Upper lobe of right lung (tissue), 1 donor: ENCODE results near the gene TNS1. TPM values are rescaled to one million over a fixed set of nuclear protein-coding genes. Genes with fewer than 3 reads are reported as not detected.

Source experiments
- ATAC-seq: fragments of 200-7000 bp; cut with Tn5 transposase; one replicate; pipeline ENCODE4 v1.9.1; 2020; ENCODE audit warnings: mild to moderate bottlenecking, moderate library complexity
- DNase-seq: peaks from one replicate; pipeline ENCODE4 v3.0.0-alpha.2; 2020
- H3K27ac ChIP-seq: fragments of 200-600 bp; one replicate; pipeline ENCODE4 v1.8.0; 2022
- H3K27me3 ChIP-seq: fragments of 200-600 bp; one replicate; pipeline ENCODE4 v1.8.0; 2022; ENCODE audit warnings: mild to moderate bottlenecking
- H3K36me3 ChIP-seq: fragments of 200-600 bp; one replicate; pipeline ENCODE4 v1.8.0; 2022
- H3K4me1 ChIP-seq: fragments of 200-600 bp; one replicate; pipeline ENCODE4 v1.8.0; 2022
- H3K4me3 ChIP-seq: fragments of 200-600 bp; one replicate; pipeline ENCODE4 v1.8.0; 2022; ENCODE audit warnings: mild to moderate bottlenecking
- H3K9me3 ChIP-seq: fragments of 200-600 bp; one replicate; pipeline ENCODE4 v1.8.0; 2022
- intact Hi-C: fragments of 100-400 bp; cut with DNase I; formaldehyde crosslinking; loops from one replicate; pipeline ENCODE4 v1.11.0; 2022
- total RNA-seq: library from RNA; stranded (reverse); fragmentation: NEBNext Ultra II Directional; extraction: Animal tissue kit (Norgen Biotek cat#: 25700); gene quantifications from one replicate; pipeline ENCODE4 v1.2.1, GENCODE V29; 2021
- TF ChIP-seq, protein P1 (sequence below): fragments of 200-600 bp; IDR thresholded peaks from one replicate; pipeline ENCODE4 v1.8.0; 2022; ENCODE audit warnings: antibody characterized with exemption
- donor health status: DM: no; HTN: yes; CAD: no; lungs with severe emphysema.

The TNS1 gene
- total RNA-seq, 1 donor from 2014 or later = 669 TPM

DNA sequence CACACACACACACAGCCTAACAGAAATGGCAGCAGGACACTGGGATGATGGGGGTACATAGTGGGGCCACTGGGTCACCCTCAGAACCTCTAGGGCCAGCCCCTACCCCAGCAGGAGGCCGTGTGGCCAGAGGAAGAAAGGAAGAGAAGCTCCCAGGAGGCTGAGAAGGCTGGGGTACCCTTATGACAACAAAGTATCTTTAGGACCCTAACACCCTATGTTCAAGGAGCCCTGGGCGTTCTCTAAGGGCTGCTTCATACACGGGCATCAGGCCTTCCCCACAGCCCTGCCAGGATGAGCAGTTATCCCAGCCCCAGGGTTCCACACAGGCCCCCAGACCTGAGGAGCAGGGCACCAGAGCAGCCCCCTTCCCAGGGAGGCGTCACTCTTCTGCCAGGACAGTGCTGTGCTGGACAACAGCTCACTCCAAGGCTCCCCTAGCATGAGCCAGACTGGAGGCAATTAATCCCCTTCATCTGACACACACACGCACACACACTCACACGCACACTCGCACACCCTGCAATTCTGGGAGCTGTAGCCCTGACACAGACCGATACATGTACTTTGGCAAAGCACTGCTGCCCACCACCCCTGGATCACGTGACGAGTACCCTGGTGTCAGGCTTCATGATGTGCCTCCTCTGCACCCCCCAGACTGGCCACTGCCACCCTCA, 163.6 kb downstream of the TNS1 start:
- no peaks in the 10 kb centered on the region for H3K9me3 ChIP-seq
- H3K27me3 ChIP-seq = no peaks in the 10 kb centered on the region
- H3K27ac ChIP-seq = peak overlapping the region; percentile 81
- no peak overlapping the region for H3K4me3 ChIP-seq
- TF ChIP-seq, protein P1, sequence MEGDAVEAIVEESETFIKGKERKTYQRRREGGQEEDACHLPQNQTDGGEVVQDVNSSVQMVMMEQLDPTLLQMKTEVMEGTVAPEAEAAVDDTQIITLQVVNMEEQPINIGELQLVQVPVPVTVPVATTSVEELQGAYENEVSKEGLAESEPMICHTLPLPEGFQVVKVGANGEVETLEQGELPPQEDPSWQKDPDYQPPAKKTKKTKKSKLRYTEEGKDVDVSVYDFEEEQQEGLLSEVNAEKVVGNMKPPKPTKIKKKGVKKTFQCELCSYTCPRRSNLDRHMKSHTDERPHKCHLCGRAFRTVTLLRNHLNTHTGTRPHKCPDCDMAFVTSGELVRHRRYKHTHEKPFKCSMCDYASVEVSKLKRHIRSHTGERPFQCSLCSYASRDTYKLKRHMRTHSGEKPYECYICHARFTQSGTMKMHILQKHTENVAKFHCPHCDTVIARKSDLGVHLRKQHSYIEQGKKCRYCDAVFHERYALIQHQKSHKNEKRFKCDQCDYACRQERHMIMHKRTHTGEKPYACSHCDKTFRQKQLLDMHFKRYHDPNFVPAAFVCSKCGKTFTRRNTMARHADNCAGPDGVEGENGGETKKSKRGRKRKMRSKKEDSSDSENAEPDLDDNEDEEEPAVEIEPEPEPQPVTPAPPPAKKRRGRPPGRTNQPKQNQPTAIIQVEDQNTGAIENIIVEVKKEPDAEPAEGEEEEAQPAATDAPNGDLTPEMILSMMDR = no peak
- DNase-seq (no peak), ATAC-seq (no peak)
- peaks cover 57% of the 10 kb centered on the region for H3K36me3 ChIP-seq
- intact Hi-C loops = no loop called here
- peaks cover 78% of the 10 kb centered on the region for H3K4me1 ChIP-seq

DNA sequence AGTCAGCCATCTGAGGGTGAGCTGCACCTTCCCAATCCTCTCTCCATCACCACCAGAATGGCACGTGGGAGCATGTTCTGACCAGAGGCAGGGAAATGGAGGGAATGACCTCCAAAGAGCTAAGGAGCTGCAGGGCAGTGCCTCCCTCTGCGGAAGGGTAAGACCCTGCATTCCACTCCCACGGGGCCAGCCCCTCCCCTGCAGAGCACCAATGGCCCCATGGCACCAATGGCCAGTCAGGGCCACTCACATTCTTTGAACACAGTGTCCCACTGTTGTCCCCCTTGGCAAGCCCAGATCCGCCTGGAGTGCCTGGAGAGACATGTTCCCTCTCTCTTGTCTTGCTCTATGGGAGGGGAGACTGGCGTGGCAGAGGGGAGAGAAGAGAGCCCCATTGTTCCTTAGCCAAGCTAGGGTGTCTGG, 164.4 kb downstream of the TNS1 start:
- Histone ChIP-seq H3K27me3 (no peaks in the 10 kb centered on the region), H3K9me3 (no peaks in the 10 kb centered on the region), H3K27ac (peak overlapping the region; percentile 81), H3K4me3 (no peak overlapping the region), H3K36me3 (peaks cover 63% of the 10 kb centered on the region), H3K4me1 (peaks cover 71% of the 10 kb centered on the region)
- TF ChIP-seq, protein P1 = no peak
- intact Hi-C loops = no loop called here
- DNase-seq (peak; percentile 66), ATAC-seq (peak; percentile 13)

DNA sequence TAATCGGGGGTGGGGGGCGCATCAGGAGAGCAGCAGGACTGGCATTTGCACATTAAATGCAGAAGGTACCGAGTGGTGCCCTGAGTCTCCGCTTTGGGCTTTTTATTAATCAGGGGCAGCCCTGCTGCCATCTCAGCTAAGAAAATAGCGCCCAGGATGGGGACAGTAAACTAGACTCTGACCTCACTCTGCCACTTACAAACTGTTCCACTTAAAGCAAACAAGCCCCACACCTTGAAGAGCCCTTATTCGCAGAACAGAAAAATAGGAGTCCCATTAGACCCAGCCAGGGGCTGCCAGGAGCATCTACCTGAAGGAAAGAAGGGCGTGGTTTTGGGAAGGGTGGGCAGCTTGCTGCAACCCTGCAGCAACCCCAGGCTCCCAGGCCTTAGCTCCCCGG, 165.3 kb downstream of the TNS1 start:
- no peak overlapping the region for H3K4me3 ChIP-seq
- intact Hi-C loops = no loop called here
- H3K27me3 ChIP-seq = no peaks in the 10 kb centered on the region
- H3K27ac ChIP-seq = peak overlapping the region; percentile 81
- peaks cover 66% of the 10 kb centered on the region for H3K4me1 ChIP-seq
- ATAC-seq (peak; percentile 47), DNase-seq (no peak)
- TF ChIP-seq, protein P1 = no peak
- H3K9me3 ChIP-seq = no peaks in the 10 kb centered on the region
- peaks cover 65% of the 10 kb centered on the region for H3K36me3 ChIP-seq

DNA sequence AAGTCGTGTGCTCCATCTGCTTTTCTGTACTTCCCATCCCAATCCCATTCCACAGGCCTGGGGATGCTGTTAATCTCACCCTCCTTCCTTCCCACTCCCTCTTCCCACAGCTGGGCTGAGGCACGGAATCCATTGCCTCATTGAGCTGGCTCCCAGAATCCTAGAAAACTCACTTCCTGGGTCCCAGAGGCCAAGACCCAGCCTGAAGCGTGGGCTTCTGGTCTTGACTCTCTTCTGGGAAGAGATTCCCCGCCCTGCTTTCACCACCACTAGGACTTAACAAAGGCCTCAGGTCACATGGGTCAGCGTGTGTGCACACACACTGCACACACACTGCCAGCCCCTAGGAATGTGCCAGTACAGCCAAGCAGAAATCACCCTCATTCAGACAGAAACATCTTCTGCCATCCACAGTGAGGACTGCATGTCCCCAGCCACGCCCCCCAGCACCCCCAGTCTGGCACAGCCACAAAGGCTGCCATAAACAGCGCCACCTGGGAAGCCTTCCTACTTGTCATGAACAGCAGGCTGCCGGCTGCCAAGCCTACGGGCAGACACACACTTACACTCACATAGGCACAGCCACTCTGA, 165.8 kb downstream of the TNS1 start:
- Histone ChIP-seq H3K4me1 (peaks cover 60% of the 10 kb centered on the region), H3K27me3 (no peaks in the 10 kb centered on the region), H3K36me3 (peaks cover 65% of the 10 kb centered on the region)

DNA sequence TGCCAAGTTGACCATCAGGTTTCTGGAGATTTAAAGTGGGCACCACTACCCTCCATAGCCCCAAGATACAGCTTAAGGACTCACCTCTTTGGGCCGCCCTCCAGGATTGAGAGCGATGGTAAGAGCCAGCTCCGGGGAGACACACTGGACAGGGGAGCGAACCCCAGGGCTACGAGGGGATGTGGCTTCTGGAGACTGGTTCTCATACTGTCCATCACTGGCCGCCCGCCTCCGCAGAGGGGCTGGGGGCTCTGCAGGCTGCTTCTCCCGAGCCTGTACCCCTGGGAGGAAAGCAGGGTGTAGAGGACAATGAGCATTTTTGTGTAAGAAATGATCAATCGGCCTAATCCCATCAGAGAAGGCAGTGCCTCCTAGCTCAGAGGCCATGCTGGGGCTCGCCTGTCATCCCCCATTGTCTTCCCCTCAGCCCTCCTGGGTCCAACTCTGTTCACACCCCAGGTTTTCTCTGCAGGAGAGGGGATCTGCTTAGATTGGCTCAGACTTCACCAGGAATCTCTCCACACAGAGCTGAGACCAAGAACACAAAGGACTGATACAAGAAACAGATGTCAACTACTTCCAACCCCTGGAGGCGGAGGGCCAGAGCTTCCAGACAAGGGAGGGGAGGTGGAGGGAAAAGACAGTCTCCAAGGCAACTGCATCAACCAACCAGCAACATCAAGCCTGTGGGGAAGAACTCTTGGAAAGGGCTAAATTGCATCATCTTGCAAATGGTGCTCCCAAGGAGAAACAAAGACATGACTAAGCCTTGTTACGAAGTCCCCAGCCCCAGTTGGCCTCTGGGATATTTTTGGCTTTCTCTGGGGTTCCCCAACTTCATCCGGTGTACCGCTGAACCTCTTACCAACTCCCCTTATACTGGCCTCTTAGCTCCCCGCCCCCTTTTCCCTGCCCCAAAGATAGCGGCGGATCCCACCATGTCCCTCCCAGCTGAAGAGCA, 166.6 kb downstream of the TNS1 start:
- H3K27me3 ChIP-seq = no peaks in the 10 kb centered on the region
- peaks cover 53% of the 10 kb centered on the region for H3K4me1 ChIP-seq
- TF ChIP-seq, protein P1 = no peak
- peak overlapping the region; percentile 81 for H3K27ac ChIP-seq
- no peak overlapping the region for H3K4me3 ChIP-seq
- DNase-seq (no peak), ATAC-seq (no peak)
- no peaks in the 10 kb centered on the region for H3K9me3 ChIP-seq
- intact Hi-C loops = no loop called here
- H3K36me3 ChIP-seq = peaks cover 65% of the 10 kb centered on the region

More for the DNA sequence above, 165.8 kb downstream of the TNS1 start:
- Histone ChIP-seq H3K27ac (peak overlapping the region; percentile 81), H3K4me3 (no peak overlapping the region), H3K9me3 (no peaks in the 10 kb centered on the region)
- peak; percentile 73 for ATAC-seq
- TF ChIP-seq, protein P1 = peak; percentile 27
- intact Hi-C loops = no loop called here
- DNase-seq = peak; percentile 88
